ENCODE measurements around the gene PADI2.

Gene PADI2

DNA sequence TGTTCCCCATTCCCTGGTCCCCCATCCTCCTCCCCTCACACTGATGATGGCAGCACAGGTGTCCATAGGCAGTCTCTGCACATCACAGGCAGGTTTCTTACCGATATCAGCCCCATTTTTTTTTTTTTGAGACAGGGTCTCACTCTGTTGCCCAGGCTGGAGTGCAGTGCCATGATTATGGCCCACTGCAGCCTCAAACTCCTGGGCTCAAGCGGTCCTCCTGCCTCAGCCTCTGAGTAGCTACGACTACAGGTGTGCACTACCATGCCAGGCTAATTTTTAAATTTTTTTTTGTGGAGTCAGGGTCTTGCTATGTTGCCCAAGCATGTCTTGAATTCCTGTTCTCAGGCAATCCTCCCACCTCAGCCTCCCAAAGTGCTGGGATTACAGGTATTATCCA, 36.5 kb downstream of the PADI2 start:
- no peak for TF ChIP-seq CTCF (IDR thresholded peaks at IDR 0.05; ENCODE audit: extremely low read depth, missing control alignments)
- DNase-seq (ENCODE audit: low spot score), result no peak

DNA sequence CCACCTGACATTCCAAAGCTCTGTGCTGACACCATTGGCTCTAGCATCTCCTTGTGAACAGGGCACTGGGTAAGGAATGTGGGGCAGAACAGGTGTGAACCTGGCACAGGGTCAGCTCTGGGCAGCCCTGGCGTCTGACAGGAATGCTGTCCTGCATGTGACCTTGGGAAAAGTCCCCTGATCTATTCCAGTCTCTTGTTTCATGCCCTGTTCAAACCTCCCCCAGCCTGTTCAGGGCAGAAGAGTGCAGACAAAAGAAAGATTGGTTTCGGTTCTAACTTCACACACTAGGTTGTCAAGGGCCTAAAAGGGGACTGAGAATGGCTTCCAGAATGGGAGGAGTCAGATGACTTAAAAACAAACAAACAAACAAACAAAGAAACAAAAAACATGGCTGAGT, 37.8 kb downstream of the PADI2 start:
- no peak for DNase-seq (ENCODE audit: low spot score)
- no peak for TF ChIP-seq CTCF (IDR thresholded peaks at IDR 0.05; ENCODE audit: extremely low read depth, missing control alignments)

DNA sequence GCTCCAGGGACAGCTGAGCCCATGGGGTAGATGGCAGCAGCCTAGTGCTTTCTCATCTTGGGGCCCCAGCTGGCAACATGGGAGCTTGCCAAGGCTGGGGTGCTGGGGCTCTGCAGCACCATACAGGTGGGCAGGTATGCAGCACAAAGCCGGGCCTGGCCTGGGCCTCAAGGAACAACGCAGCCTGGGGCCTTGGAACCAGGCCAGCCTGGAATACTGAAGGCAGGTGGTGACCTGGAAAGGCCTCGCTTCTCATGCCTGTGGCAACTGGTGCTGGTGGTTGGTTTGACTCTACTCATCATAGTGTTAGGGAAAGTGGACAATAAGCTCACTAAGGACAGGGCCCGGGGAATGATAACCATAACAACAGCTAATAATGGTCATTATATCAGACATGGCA, 38.4 kb downstream of the PADI2 start:
- no peak for TF ChIP-seq CTCF (IDR thresholded peaks at IDR 0.05; ENCODE audit: extremely low read depth, missing control alignments)
- no peak for DNase-seq (ENCODE audit: low spot score)

GRCh38 chr1:17080085-17080759, 39.0 kb downstream of the PADI2 start:
- no peak for TF ChIP-seq CTCF (IDR thresholded peaks at IDR 0.05; ENCODE audit: extremely low read depth, missing control alignments)
- DNase-seq (ENCODE audit: low spot score), result no peak

DNA sequence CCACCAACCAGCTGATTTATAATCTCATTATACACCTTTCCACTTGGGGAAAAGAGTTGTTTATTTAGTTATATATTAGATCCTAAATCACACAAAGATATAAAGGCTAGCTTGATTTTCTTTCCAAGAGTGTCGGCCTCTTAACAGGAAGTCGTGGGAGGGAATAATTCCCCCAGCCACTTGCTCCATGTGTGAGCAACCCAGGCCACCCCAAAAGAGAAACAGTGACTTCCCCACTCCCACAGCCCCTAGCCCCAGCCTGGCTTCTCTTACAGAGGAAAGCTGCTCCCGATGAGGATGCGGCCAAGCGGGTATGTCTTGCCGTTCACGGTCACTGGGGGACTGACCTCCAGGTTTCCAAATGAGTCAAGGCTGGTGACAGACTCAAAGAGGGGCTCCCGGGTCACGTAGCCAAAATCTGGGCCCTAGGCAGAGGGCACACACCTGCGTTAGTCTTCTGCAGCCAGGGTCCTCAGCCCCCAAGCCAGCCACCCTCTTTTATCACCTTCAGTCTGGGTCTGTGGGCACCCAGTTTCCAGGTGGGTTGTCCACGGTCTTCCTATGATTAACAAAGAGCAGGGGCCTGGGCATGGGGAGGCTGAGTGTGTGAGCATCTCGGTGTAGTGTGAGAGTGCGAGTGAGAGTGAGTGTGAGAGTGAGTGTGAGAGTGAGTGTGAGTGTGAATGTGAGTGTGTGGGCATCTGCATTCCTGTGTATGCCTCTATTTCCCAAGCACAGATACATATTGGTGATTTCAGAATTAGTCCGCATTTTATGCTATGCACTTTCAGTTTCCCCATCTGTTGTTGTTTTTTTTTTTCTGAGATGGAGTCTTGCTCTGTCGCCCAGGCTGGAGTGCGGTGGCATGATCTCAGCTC, 40.0 kb downstream of the PADI2 start:
- no peak for TF ChIP-seq CTCF (IDR thresholded peaks at IDR 0.05; ENCODE audit: extremely low read depth, missing control alignments)

DNA sequence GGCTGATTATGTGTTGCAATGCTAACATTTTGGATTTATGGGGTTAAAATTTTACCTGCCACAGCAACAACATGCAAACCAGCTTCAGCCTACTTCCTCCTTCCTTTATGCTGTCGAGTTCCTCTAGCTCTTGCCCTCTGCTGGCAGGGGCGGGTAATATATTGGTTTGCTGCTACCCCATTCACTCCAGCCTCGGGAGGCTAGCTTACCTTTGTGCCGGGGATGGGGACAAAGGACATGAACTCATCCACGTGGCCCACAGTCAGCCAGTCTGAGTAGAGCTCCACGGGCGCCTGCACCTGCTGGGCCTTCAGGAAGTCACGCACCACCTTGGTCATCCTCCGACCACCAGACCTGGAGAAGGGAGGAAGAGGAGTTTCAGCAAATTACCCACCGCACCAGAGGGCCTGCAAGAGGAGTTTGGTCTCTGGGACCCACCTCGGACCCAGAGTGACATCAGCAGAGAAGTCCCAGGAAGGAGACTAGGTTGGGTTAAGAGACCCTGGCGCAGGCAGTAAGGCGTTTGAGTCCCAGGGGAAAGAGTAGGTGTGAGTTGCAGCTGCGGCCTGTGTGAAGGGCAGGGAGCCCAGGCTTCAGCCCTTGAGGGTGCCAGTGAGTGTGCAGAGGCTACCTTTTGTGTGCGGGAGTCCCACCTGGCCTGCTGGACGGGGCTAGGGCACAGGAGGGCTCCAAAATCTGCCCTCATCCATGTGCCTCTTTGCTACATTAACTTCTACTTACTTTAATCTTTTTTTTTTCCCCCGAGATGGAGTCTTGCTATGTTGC, 43.6 kb downstream of the PADI2 start:
- TF ChIP-seq CTCF (IDR thresholded peaks at IDR 0.05; ENCODE audit: extremely low read depth, missing control alignments), result peak; percentile 41
- peak; percentile 54 for DNase-seq (ENCODE audit: low spot score)

More for the DNA sequence above, 40.0 kb downstream of the PADI2 start:
- DNase-seq (ENCODE audit: low spot score), result no peak
